Stimulated activated CD4-positive, alpha-beta T cell treated with anti-CD3 and anti-CD28 coated beads, Interleukin-4, amount 100 ng/mL, for 48 hours (primary cell): Measurements from ENCODE around the gene KIF26B.

Experiments
- DNase-seq, 2 donors: peaks; one replicate each; pipeline ENCODE4 v3.0.0-alpha.2; 2020; ENCODE audit warnings: low read depth in 2 of 2

Gene KIF26B

GRCh38 chr1:245132771-245133170 lies 22.0 kb upstream of the KIF26B start:
- no peak for DNase-seq

- DNase-seq, result no peak
Observed at GRCh38 chr1:245133995-245134715, 20.6 kb upstream of the KIF26B start.

GRCh38 chr1:245142171-245142798 lies 12.5 kb upstream of the KIF26B start:
- no peak for DNase-seq

GRCh38 chr1:245142976-245143375 lies 11.8 kb upstream of the KIF26B start:
- no peak for DNase-seq

GRCh38 chr1:245143849-245144248 lies 10.9 kb upstream of the KIF26B start:
- DNase-seq, result no peak

- DNase-seq, result no peak
Observed at GRCh38 chr1:245148069-245148468, 6.7 kb upstream of the KIF26B start.

- DNase-seq, result no peak
Observed at GRCh38 chr1:245148861-245149260, 5.9 kb upstream of the KIF26B start.

GRCh38 chr1:245153081-245153551 lies 1.7 kb upstream of the KIF26B start:
- DNase-seq, result peak; percentile 41 to 46

- DNase-seq, result no peak
Observed at GRCh38 chr1:245153552-245154428, 995 bp upstream of the KIF26B start.

- peak in 1 of 2 donors; percentile 2 for DNase-seq
Observed at GRCh38 chr1:245155272-245156040, 671 bp downstream of the KIF26B start.

GRCh38 chr1:245156041-245156735 lies 1.4 kb downstream of the KIF26B start:
- peak; percentile 78 for DNase-seq

GRCh38 chr1:245156736-245157505 lies 2.1 kb downstream of the KIF26B start:
- DNase-seq, result peak in 1 of 2 donors; percentile 3

GRCh38 chr1:245158913-245159312 lies 4.1 kb downstream of the KIF26B start:
- no peak for DNase-seq

GRCh38 chr1:245160288-245160687 lies 5.5 kb downstream of the KIF26B start:
- no peak for DNase-seq

- DNase-seq, result no peak
Observed at GRCh38 chr1:245160741-245161400, 6.1 kb downstream of the KIF26B start.

- DNase-seq, result no peak
Observed at GRCh38 chr1:245161866-245162265, 7.1 kb downstream of the KIF26B start.

- DNase-seq, result no peak
Observed at GRCh38 chr1:245166471-245166885, 11.7 kb downstream of the KIF26B start.

- no peak for DNase-seq
Observed at GRCh38 chr1:245168086-245168485, 13.3 kb downstream of the KIF26B start.

- DNase-seq, result no peak
Observed at GRCh38 chr1:245168906-245169305, 14.1 kb downstream of the KIF26B start.

GRCh38 chr1:245169376-245169775 lies 14.6 kb downstream of the KIF26B start:
- no peak for DNase-seq
